ENCODE measurements around the gene ROCK2.

- TF ChIP-seq ZNF621 (tag by site-specific recombination; IDR thresholded peaks at IDR 0.05) (no peak), KLF16 (tag by site-specific recombination; IDR thresholded peaks at IDR 0.05) (no peak), CTCF (tag by site-specific recombination; IDR thresholded peaks at IDR 0.05) (no peak)
Measured at GRCh38 chr2:11393711-11394236, 49.3 kb upstream of the ROCK2 start.

Data from HEK293 (cell line).